Gastrocnemius medialis (tissue), 4 donors: Measurements from ENCODE around the gene MS4A4E.
"Not testable (repeated sequence)": the region's sequence is repeated elsewhere in the genome, so short reads cannot be mapped to it uniquely, and the experiment has no call there.

ENCODE experiments used
- POLR2A ChIP-seq, 2 donors: fragments of 450-650 bp; IDR thresholded peaks; one replicate each; pipeline ENCODE4 v1.6.1; 2017; ENCODE audit warnings: antibody characterized with exemption in 2 of 2, mild to moderate bottlenecking in 2 of 2, moderate library complexity in 2 of 2
- TF ChIP-seq, protein P1 (sequence below), 5 experiments: fragments of 450-650 bp in 3 of 5; fragments of 200-600 bp in 2 of 5; sonication (generic) in 2 of 5; IDR thresholded peaks in 4 of 5; conservative IDR thresholded peaks in 1 of 5; 1 replicate in 4 of 5; 2 replicates in 1 of 5; pipeline ENCODE4 v1.5.1; 2016 to 2019; ENCODE audit warnings: antibody characterized with exemption in 5 of 5, mild to moderate bottlenecking in 3 of 5, moderate library complexity in 3 of 5

DNA sequence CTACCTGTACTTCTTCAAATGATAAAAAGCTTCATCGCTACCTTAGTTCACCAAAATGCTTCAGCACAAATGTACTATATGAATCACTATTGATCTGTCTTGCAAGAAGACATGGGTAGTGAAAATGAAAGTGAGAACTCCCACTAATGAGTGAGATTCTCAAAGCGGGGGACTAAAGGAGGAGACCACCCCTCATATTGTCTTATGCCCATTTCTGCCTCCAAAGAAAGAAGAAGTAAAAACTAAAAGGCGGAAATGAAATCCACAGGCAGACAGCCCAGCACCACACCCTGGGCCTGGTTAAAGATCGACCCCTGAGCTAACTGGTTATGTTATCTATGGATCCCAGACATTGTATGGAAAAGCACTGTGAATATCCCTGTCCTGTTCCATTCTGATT is 50.4 kb downstream of the MS4A4E start:
- not testable (repeated sequence) for TF ChIP-seq POLR2A (IDR thresholded peaks at IDR 0.05)
- TF ChIP-seq, protein P1, sequence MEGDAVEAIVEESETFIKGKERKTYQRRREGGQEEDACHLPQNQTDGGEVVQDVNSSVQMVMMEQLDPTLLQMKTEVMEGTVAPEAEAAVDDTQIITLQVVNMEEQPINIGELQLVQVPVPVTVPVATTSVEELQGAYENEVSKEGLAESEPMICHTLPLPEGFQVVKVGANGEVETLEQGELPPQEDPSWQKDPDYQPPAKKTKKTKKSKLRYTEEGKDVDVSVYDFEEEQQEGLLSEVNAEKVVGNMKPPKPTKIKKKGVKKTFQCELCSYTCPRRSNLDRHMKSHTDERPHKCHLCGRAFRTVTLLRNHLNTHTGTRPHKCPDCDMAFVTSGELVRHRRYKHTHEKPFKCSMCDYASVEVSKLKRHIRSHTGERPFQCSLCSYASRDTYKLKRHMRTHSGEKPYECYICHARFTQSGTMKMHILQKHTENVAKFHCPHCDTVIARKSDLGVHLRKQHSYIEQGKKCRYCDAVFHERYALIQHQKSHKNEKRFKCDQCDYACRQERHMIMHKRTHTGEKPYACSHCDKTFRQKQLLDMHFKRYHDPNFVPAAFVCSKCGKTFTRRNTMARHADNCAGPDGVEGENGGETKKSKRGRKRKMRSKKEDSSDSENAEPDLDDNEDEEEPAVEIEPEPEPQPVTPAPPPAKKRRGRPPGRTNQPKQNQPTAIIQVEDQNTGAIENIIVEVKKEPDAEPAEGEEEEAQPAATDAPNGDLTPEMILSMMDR (IDR thresholded peaks at IDR 0.05 in 4 of 5, conservative IDR thresholded peaks at IDR 0.05 in 1 of 5): not testable (repeated sequence)
